HG02610 (cell line): ENCODE results near the gene MAD1L1.
"Not testable (repeated sequence)": the region's sequence is repeated elsewhere in the genome, so short reads cannot be mapped to it uniquely, and the experiment has no call there.

ENCODE experiments used
- ATAC-seq: cut with Tn5 transposase; IDR thresholded peaks from one replicate; pipeline ENCODE4 v1.9.1; 2021; ENCODE audit warnings: mild to moderate bottlenecking, moderate library complexity; ENCODE audit not compliant: unreplicated experiment

Gene MAD1L1

GRCh38 chr7:2008101-2008935 is 224.4 kb downstream of the MAD1L1 start:
- ATAC-seq, result no peak

DNA sequence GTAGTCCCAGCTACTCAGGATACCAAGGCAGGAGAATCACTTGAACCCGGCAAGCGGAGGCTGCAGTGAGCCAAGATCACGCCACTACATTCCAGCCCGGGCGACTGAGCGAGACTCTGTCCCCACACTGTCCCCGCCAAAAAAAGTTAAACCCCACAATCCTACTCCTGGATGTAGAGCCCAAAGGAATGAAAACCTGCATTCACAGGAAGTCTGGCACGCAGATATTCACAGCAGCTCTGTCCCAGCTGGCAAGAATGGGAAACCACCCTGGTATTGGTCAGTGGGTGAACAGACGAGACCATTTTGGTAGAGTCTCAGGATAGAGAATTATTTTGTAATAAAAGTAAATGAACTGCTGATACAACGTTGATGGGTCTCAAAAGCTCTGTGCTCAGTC is 225.2 kb downstream of the MAD1L1 start:
- ATAC-seq, result no peak

DNA sequence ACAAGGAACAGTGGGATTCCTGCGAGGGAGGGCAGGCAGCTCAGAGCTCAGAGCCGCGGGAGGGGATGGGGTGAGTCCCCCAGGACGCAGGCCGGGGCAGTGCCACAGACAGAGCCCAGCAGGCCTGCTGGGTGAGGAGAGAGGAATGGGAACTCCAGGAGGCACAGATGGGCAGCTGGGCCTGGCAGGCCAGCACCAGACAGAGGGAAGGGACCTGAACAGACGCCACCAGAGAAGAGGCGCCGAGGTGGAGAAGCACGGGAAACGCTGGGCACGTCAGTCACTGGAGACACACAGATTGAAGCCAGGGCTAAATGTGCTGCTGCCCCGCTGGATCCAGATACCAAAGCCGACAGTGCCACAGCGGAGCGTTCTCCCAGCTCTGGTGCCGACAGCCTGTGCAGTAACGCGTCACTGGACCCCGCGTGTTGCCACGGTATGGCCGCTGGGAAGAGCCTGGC is 225.8 kb downstream of the MAD1L1 start:
- no peak for ATAC-seq

DNA sequence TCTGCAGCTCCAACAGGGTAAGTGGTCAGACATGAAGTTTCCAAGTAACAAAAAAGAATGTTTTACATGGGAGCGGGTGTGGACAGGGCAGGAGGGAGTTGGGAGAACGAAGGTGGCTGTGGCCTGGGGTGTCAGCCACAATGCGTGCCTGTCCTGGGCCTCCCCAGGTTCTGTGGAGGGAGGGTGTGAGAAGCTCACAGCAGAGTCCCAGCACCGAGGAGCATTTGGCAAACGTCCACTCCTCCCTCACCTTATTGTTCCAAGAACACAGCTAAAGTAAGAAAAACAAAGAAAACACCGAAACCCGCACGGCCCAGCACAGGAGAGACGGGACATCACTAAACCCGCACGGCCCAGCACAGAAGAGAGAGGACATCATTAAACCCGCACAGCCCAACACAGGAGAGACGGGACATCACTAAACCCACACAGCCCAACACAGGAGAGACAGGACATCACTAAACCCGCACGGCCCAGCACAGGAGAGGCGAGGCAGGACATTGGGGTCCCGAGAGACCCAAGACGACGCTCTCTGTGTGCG is 226.4 kb downstream of the MAD1L1 start:
- no peak for ATAC-seq

GRCh38 chr7:2005786-2006185 is 227.0 kb downstream of the MAD1L1 start:
- no peak for ATAC-seq

- no peak for ATAC-seq
Measured at GRCh38 chr7:2004841-2005725, 227.7 kb downstream of the MAD1L1 start.

- ATAC-seq, result no peak
Measured at GRCh38 chr7:2003931-2004812, 228.6 kb downstream of the MAD1L1 start.

DNA sequence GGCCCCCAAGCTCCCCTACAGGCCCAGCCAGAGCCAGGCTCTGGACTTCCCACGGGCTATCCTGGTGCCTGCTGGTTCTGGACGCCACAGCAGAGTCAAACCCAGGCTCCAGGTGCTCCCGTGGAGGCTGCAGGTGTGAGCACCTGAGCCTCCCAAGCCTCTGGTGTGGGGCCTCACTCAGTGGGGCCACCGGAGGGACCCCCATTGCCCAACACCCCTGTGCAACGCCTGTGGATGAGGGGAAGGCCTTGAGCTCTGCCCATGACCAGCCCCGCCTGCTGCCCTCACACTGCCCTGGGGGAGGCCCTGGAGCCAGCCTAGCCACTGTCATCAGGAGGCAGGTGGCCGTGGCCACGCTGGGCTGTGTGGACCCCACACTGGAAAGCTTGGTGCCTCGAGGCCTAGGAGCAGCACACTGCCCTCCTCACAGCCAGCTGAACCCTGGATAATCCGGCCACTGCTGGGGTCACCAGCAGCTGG is 229.3 kb downstream of the MAD1L1 start:
- no peak for ATAC-seq

DNA sequence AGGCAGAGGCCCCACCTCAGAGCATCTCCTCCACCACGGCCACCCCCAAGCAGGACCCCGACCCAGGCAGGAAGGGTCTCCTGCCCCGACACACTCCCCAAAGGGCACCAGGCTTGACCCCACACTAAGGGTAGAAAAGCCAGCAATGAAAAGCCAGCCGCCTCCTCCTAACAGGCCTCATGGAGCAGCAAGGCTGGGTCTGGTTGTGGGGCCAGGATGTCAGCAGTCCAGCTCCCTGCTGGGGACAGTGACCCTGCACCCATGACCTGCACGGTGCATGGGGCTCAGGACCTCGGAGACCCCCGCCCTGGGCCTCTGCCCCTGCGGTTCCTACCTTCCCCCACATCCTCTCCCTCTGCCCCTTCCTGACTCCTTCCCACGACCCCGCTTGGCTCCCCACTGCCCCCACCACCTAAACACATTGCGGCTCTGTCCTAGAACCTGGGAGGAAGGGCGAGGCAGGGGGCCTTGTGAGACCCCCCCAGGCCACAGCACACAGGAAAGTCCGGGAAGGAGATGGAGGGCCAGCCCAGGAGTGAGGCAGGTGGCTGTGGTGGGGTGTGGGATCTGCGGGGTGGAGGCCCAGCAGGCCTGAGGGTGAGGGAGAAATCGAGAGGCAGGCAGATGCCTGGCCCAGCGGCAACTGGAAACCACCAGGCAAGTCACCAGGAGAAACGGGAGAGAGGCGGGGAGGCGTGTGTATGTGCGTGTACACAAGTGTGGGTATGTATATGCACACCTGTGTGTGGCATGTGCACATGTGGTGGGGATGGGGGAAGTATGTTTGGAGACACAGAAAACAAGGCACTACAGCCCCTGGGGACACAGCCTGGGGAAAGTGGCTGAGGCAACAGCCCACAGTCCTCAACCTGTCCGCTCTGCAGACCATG is 229.9 kb downstream of the MAD1L1 start:
- no peak for ATAC-seq

DNA sequence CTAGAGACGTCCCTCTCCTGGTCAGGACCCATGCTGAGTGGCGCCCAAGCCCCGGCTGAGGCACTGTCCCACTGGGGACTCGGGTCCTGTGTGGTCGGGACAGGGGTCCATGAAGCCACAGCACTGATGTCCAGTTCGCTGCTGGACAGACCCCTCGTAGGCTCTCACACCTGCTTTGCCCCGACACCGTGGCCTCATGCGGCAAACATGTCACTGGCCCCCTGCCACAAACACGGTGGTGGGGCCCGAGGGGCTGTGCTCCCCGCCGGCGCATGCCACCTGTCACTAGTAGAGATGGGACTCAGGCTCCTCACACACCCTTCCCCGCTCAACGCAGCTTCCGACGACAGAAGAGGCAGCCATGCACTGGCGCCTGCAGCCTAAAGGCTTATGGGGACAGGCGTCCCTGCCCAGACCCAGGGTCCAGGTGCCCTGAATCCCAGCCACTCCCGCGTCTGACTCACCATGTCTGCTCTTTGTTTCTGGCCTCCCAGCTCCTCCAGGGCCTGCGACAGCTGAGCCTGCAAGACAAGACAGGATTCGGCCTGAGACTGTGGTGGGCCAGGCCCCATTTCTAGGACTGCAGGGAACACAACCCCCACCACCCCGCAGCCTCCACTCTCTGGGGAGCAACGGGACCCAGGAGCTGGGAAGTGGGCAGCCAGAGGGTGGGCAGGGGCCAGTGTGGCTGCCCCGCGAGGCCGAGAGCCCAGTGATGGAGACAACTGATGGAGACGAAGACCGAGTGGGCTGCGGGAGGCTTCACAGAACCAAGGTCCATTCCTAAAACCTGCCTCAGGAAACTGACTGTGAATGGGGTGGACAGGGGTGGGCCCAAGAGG is 230.9 kb downstream of the MAD1L1 start:
- no peak for ATAC-seq

DNA sequence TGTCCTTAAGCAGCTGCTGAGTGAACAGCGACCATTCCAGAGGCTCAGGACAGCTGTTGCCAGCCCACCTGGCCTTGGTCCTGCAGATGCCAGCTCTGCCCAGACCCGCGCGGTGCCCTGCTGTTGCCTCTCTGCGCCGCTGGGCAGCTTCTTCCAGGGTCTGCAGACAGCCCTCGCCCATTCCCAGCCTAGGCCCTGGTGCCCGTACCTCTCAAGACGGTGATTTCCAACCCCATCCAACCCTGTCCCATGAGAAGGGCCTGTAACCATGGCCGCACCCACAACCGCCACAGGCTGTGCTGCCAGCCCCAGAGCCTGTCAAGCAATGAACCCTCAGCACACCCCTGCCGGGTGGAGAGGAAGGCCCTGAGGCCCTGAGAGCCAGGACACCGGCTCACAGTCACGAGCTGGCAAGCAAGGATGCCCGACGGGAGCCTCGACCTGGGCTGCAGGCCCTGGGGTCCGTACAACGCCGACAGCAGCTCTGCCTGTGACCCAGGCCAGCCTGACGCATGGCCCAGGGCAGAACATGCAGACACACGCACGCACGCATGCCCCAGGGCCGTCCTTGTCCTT is 231.9 kb downstream of the MAD1L1 start:
- no peak for ATAC-seq

DNA sequence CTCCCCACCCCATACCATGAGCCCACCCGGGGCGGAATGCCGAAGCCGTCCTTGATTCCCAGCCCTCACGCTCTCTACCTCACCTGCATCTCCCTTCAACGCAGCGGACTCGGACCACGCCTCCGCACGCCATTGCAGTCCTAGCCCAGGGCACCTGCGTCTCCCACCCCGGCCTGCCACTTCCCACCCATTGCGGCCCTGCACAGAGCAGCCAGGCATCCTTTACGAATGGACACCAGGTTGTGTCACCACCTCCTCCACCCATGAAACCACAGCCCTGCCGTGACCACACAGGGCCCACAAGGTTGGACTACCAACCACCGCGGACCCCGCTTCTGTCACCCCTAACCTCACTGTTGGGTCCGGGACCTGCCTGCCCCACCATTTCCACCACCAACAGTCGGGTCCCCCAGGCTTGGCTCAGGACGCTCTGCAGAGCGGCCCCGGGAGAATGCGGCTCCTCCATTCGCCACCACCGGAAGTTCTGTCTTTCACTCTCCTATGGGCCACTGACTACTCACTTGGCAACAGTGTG is 232.5 kb downstream of the MAD1L1 start:
- ATAC-seq, result no peak

GRCh38 chr7:1999278-1999984 is 233.3 kb downstream of the MAD1L1 start:
- no peak for ATAC-seq

DNA sequence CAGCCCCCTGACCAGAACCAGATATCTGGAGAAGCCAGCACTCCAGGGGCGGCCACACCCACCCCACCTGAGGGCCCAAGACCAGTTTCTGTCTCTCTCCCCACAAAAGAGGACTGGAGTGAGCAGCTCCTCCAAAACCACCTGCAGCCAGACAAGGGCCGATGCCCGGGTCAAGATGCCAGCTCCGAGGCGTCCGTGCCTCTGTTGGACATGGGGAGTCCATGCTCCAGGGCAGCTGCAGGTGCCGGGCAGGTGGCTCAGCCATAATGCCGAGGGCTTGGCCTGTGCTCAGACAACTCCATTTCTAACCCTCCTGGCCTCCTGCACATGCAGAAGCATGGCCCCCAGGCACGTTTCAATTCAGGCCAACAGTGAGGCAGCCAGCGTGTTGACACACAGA is 234.6 kb downstream of the MAD1L1 start:
- ATAC-seq, result no peak

- no peak for ATAC-seq
Measured at GRCh38 chr7:1997537-1998076, 235.1 kb downstream of the MAD1L1 start.

DNA sequence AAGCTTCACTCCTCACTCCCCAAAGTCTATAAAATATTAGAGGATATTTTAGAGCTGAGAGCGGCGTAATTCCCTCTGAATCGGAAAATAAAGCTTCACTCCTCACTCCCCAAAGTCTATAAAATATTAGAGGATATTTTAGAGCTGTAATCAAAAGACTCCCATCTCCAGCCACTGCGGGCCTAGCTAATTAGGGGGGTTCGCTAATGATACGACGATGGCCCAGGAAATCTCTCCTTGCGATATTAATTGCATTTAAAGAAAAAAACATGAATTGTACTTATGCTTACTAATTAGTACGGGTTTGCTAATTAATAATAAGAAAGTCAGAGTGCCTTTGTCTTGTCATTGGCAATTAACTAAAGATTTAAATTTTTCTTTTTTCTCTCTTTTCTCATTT is 235.9 kb downstream of the MAD1L1 start:
- no peak for ATAC-seq

GRCh38 chr7:1995911-1996420 is 236.8 kb downstream of the MAD1L1 start:
- not testable (repeated sequence) for ATAC-seq
